KG1 (cell line): ENCODE measurements around the gene HP.
"Not testable (repeated sequence)": the region's sequence is repeated elsewhere in the genome, so short reads cannot be mapped to it uniquely, and the experiment has no call there.

Experiments
- DNase-seq: peaks from one replicate; lab custom pipeline; 2025; lab: John Stamatoyannopoulos, UW

Gene HP, protein sequence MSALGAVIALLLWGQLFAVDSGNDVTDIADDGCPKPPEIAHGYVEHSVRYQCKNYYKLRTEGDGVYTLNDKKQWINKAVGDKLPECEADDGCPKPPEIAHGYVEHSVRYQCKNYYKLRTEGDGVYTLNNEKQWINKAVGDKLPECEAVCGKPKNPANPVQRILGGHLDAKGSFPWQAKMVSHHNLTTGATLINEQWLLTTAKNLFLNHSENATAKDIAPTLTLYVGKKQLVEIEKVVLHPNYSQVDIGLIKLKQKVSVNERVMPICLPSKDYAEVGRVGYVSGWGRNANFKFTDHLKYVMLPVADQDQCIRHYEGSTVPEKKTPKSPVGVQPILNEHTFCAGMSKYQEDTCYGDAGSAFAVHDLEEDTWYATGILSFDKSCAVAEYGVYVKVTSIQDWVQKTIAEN

DNA sequence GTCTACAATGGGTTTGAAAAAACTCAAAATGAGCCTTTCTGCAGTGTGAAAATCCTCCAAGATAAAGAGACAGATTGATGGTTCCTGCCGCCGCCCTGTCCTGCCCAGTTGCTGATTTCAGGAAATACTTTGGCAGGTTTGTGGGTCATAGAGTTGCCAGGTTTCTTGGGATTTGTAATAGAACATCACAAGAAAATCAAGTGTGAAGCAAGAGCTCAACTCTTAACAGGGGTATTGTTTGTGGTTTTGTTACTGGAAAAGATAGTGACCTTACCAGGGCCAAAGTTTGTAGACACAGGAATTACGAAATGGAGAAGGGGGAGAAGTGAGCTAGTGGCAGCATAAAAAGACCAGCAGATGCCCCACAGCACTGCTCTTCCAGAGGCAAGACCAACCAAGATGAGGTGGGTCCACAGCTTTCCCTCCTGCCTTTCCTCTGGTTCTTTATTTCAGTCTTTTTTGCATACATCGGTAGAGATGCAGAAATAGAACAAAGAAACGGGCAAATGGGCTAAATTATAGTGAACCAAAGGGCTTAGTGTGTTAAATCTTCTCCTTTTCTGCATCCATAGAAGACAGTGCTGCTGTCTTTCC is at the start of gene HP:
HP (plus strand) TSS at position 252 of the 594 bp plus-strand sequence; CDS start at position 400, 148 bp downstream.
- not testable (repeated sequence) for DNase-seq

DNA sequence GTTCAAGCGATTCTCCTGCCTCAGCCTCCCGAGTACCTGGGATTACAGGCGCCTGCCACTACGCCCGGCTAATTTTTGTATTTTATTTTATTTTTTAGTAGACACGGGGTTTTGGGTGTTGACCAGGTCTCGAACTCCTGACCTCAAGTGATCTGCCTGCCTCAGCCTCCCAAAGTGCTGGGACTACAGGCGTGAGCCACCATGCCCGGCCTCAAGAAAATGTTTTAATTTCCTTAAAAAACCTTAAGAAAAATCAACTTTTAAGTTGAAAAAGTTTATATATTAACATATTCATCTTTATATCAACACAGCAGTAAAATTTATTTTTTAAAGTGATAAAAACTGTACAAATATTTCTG is 46.3 kb upstream of the HP start:
- DNase-seq = not testable (repeated sequence)

- DNase-seq = peak; percentile 87
These were observed 45.7 kb upstream of the HP start, which contains the start of gene DHODH for GRCh38 chr16:72008424-72009216. DHODH (plus strand) TSS chr16:72008744; CDS start chr16:72008765, 21 bp downstream.

- no peak for DNase-seq
These were observed 44.5 kb upstream of the HP start for GRCh38 chr16:72009779-72010178.

GRCh38 chr16:72012607-72013006 is 41.7 kb upstream of the HP start:
- no peak for DNase-seq

DNA sequence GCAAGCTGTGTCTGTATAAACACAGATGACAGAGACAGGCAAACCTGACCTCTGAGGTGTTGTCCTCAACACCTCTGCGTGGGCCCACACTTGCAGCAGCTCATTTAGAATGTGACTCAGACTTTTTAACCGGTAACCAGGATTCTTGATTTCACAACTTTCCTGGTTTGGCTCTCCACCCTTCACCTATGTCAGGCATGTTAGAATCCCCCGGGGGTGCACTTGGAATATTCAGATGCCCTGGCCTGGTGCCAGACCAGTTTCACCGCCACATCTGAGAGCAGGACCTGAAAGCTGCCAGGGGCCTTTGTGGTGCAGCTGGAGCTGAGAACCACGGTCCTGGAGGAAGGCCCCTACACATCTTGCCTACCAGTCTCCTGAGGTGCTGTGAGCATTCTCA is 40.9 kb upstream of the HP start:
- DNase-seq = no peak

DNA sequence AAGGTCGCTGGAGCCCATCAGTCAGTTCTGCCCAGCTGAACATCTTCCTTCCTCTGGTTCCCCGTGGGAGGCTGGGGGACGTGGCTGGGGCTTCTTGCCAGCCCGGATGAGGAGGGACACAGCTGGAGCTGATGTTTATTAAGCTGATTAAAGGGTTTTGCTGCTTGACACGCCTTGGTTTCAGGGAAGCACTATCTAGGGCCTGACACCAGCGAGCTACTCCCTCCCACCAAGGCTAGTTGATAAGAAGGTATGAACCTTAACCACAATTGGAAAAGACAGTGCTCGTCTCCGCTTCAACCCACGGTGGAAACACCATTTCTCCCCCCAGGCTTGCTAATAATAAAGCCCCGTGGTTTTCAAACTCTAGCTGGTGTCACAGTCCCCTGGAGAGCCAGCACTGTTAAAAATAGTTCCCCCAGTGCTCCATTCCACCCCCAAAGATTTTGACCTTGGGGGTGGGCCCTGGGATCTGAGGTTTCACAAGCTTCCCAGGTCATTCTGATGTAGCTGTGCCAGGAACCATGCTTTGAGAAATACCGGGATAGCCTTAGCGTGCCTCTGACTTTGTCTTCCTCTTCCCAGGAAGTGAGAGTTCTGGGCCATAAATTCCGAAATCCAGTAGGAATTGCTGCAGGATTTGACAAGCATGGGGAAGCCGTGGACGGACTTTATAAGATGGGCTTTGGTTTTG is 40.3 kb upstream of the HP start:
- no peak for DNase-seq

GRCh38 chr16:72014675-72015074 is 39.6 kb upstream of the HP start:
- no peak for DNase-seq

GRCh38 chr16:72015124-72015523 is 39.2 kb upstream of the HP start:
- DNase-seq = no peak

GRCh38 chr16:72018470-72018869 is 35.8 kb upstream of the HP start:
- no peak for DNase-seq

DNA sequence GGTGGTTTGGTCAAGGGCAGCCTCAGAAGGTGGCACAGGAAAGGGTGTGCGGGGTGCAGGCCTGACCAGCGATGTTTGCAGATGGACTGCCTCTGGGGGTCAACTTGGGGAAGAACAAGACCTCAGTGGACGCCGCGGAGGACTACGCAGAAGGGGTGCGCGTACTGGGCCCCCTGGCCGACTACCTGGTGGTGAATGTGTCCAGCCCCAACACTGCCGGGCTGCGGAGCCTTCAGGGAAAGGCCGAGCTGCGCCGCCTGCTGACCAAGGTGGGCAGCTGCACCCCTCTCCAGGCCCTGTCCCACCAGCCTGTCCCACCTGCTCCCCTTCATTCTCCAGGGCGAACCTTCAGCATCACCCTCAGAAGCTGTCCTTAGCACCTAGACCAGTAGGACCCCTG is 33.3 kb upstream of the HP start:
- no peak for DNase-seq

GRCh38 chr16:72022127-72022526 is 32.2 kb upstream of the HP start:
- DNase-seq = no peak

- no peak for DNase-seq
These were observed 30.3 kb upstream of the HP start for GRCh38 chr16:72023962-72024361.

GRCh38 chr16:72024862-72025382 is 29.4 kb upstream of the HP start:
- no peak for DNase-seq

- DNase-seq = no peak
These were observed 28.7 kb upstream of the HP start for GRCh38 chr16:72025404-72026114.

- DNase-seq = no peak
These were observed 26.5 kb upstream of the HP start for GRCh38 chr16:72027669-72028378.

DNA sequence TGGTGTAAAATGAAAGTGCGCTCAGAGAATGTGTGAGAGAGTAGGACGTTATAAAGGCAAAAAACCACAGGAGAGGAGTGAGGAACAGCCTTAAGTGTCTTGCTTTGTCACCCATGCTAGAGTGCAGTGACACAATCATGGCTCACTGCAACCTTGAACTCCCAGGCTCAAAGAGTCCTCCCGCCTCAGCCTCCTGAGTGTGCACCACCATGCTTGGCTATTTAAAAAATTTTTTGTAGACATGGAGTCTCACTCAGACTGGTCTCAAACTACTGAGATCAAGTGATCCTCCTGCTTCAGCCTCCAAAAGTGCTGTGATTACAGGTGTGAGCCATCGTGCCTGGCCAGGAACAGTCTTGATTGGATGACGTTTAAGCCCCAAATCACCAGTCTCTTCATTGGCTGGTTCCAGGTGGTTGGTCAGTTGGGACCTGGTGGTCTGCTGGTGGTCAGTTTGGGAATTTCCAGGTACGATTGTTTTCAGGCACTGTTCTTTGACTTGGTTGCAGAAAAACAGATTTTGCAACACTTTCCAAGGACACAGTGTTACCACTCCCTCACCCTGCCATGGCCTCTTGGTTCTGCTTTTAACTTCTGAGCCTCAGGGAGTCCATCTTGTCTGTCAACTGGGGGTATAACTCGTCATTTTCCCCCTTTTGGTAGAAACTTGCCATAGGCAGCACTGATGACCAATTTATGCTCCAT is 24.6 kb upstream of the HP start:
- DNase-seq = no peak

GRCh38 chr16:72033437-72033836 is 20.9 kb upstream of the HP start:
- no peak for DNase-seq

- DNase-seq = no peak
These were observed 18.2 kb upstream of the HP start for GRCh38 chr16:72036098-72036497.

GRCh38 chr16:72042157-72042660 is 12.1 kb upstream of the HP start:
- no peak for DNase-seq
